T-cell (primary cell): ENCODE data around the gene WDR76. TPM values are rescaled to one million over a fixed set of nuclear protein-coding genes. Genes with fewer than 3 reads are reported as not detected.
"Not testable (repeated sequence)": the region's sequence is repeated elsewhere in the genome, so short reads cannot be mapped to it uniquely, and the experiment has no call there.

Experiments used
- ATAC-seq, 4 experiments: fragments of 200-7000 bp in 3 of 4; fragments of 150-1000 bp in 1 of 4; cut with Tn5 transposase; replicated peaks in 1 of 4; 1 replicate in 3 of 4; 2 replicates in 1 of 4; pipeline ENCODE4 v1.10.0; 2021; ENCODE audit warnings: moderate library complexity in 3 of 4, mild to moderate bottlenecking in 2 of 4, moderate number of reproducible peaks in 1 of 4
- CTCF ChIA-PET, 2 donors: fragments of 300-600 bp; sonication (Branson Sonifier 250); formaldehyde crosslinking; loops; one replicate each; lab custom pipeline; 2022; ENCODE audit warnings: antibody characterized with exemption in 2 of 2; lab: Charles Lee
- POLR2A ChIA-PET, 2 donors: fragments of 300-600 bp; sonication (Branson Sonifier 250); formaldehyde crosslinking; loops; one replicate each; lab custom pipeline; 2022; ENCODE audit warnings: antibody characterized with exemption in 2 of 2; lab: Charles Lee
- DNase-seq, 35 experiments: peaks; one replicate each; pipeline versions ENCODE4 v3.0.0 to v3.0.0-alpha.2; 2013 to 2023
- H3K27ac ChIP-seq: one replicate; pipeline ENCODE4 v1.5.1; 2013; ENCODE audit warnings: low read length
- H3K27me3 ChIP-seq, 2 experiments: replicated peaks in 1 of 2; 1 replicate in 1 of 2; 2 replicates in 1 of 2; pipeline versions ENCODE4 v1.6.1 to v1.7.0; 2013; ENCODE audit warnings: low read length in 1 of 2, mixed read lengths in 1 of 2; ENCODE audit not compliant: control insufficient read depth in 2 of 2, insufficient read depth in 2 of 2; ENCODE audit errors: extremely low read depth in 1 of 2
- H3K36me3 ChIP-seq, 2 donors: 1 replicate in 1 of 2; 2 replicates in 1 of 2; pipeline versions ENCODE4 v1.6.1 to v1.7.0; 2013; ENCODE audit warnings: low read length in 1 of 2; ENCODE audit not compliant: control insufficient read depth in 2 of 2, insufficient read depth in 1 of 2; ENCODE audit errors: extremely low read depth in 1 of 2
- H3K4me1 ChIP-seq, 2 experiments: 1 replicate in 1 of 2; 2 replicates in 1 of 2; pipeline versions ENCODE4 v1.6.1 to v1.7.0; 2013; ENCODE audit warnings: low read length in 2 of 2, mixed read lengths in 1 of 2; ENCODE audit not compliant: insufficient read depth in 2 of 2, control insufficient read depth in 1 of 2; ENCODE audit errors: extremely low read depth in 1 of 2
- H3K4me3 ChIP-seq, 2 donors: 1 replicate in 1 of 2; 2 replicates in 1 of 2; pipeline versions ENCODE4 v1.5.1 to v1.7.0; 2013; ENCODE audit warnings: mild to moderate bottlenecking in 2 of 2, low read length in 1 of 2, moderate library complexity in 1 of 2; ENCODE audit not compliant: control insufficient read depth in 1 of 2; ENCODE audit errors: extremely low read depth in 1 of 2
- H3K9me3 ChIP-seq: 2 replicates; pipeline ENCODE4 v1.7.0; 2013
- H3K27ac Mint-ChIP-seq, 2 donors: one replicate each; pipeline ENCODE4 v1.8.0; 2020 to 2021; ENCODE audit warnings: mild to moderate bottlenecking in 2 of 2, mixed read lengths in 2 of 2
- H3K27me3 Mint-ChIP-seq, 2 donors: one replicate each; pipeline ENCODE4 v1.8.0; 2021 to 2022; ENCODE audit warnings: mixed read lengths in 2 of 2
- H3K36me3 Mint-ChIP-seq: one replicate; pipeline ENCODE4 v1.8.0; 2021; ENCODE audit warnings: mixed read lengths
- H3K4me1 Mint-ChIP-seq, 3 donors: one replicate each; pipeline ENCODE4 v1.8.0; 2020 to 2022; ENCODE audit warnings: mixed read lengths in 3 of 3, mild to moderate bottlenecking in 1 of 3
- H3K4me3 Mint-ChIP-seq, 3 donors: one replicate each; pipeline ENCODE4 v1.8.0; 2020 to 2022; ENCODE audit warnings: mild to moderate bottlenecking in 3 of 3, mixed read lengths in 3 of 3, moderate library complexity in 3 of 3
- H3K9me3 Mint-ChIP-seq, 3 donors: one replicate each; pipeline ENCODE4 v1.8.0; 2020 to 2022; ENCODE audit warnings: mixed read lengths in 3 of 3
- WGBS: methylation state at CpG from one replicate; pipeline ENCODE4 v1.1.5; 2013; ENCODE audit warnings: missing lambda C conversion rate; ENCODE audit not compliant: insufficient coverage; 5-methylcytosine and 5-hydroxymethylcytosine counted together
- total RNA-seq, 35 experiments: library from RNA in 6 of 35; stranded (reverse) in 6 of 35; fragments of 120-200 nt in 1 of 35; gene quantifications; one replicate each; pipeline versions ENCODE4 v1.2.1 to v1.2.4 and lab custom pipeline; 2013 to 2026

WDR76 gene
- total RNA-seq, 5 donors from 2014 or later (not counting 1 experiment from before 2014, with no cell fraction given), result 10.5 to 12.4 (median 11.6) TPM

DNA sequence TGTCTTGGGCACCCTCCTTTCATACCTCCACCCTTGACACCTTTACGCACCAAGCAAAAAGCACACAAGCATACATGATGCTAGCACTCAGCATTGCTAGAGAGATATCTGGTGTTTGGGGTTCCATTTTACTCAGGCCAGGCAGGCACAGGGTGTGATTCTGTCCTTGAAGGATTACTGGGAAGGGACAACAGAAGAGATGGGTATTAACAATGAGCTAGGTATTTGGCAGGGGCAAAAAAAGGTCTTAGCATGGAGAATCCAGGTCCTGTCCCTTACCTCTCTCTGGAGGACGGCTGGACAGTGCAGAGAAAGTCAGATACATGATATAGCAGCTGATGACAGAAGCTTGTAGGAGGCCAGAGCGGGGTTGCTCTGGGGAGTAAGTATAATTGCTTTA, 30.2 kb upstream of the WDR76 start:
- H3K27ac ChIP-seq, result no peak overlapping the region
- H3K4me1 Mint-ChIP-seq, result peaks cover 72 to 79% (median 77%) of the 10 kb centered on the region in 3 donors
- POLR2A ChIA-PET, result interaction anchor here (0.5 to 1.1 kb wide), 2 partner anchors 28 to 1656 kb away, joined by 3 to 5 read pairs; partner anchors contain the start of gene MFAP1 (in 1 of the 2)
- no peaks in the 10 kb centered on the region for H3K9me3 Mint-ChIP-seq
- CTCF ChIA-PET, result interaction anchor here (0.5 to 1.3 kb wide), 5 partner anchors 10 to 1827 kb away, joined by 3 to 5 read pairs (median 4); partner anchors contain the start of genes ELL3 (in 1 of the 2), GOLM2 (in 1 of the 2) and MFAP1 (in 1 of the 2)
- no peaks in the 10 kb centered on the region for H3K27me3 Mint-ChIP-seq
- H3K27ac Mint-ChIP-seq, result peak overlapping the region; percentile 40 to 68
- H3K9me3 ChIP-seq, result no peaks in the 10 kb centered on the region
- H3K27me3 ChIP-seq, result no peaks in the 10 kb centered on the region
- peaks cover 5 to 57% of the 10 kb centered on the region in 2 donors for H3K36me3 ChIP-seq
- H3K36me3 Mint-ChIP-seq, result peaks cover 58% of the 10 kb centered on the region
- DNase-seq (no peak), ATAC-seq (no peak)
- H3K4me1 ChIP-seq, result peaks cover 29 to 53% of the 10 kb centered on the region in 2 experiments
- H3K4me3 Mint-ChIP-seq, result no peak overlapping the region
- no CpG with 5 or more reads among the region's 3 CpGs for WGBS
- no peak overlapping the region for H3K4me3 ChIP-seq

DNA sequence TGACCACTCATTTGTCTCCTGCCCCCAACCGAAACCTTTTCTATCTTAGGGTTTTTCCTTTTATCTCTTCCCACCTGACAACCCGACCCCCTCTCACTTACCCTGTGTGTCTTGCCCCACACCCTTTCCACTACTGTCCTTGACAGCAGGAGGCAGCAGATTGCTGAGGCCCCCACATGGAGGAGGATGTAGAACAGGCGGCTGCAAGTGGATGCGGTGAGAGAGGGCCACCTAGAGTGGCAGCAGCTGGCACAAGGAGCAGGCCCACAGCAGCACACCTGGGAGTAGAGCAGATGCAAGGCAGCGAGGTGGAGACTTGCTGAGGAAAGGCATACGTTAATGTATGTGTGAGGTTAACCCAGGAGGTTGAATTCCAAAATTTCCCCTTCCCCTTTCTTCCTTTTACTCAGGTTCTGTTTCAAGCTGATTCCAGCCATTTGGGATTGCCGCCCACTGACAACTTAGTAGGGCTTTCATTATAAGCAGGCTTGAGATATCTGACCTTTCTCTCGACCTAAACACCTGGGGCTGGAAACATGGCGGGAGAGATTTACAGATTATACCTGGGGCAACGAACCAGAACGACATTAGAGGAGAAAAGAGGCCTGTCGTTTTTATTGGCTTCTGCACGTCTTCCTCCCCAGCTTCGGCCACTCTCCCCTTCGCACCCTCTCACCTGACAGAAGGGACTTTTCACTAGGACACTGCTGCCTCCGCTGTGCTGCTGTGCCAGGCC, 27.4 kb upstream of the WDR76 start:
- no peaks in the 10 kb centered on the region for H3K27me3 Mint-ChIP-seq
- ChIA-PET POLR2A (no interaction called here), CTCF (interaction anchor here in 1 of 2 donors (0.6 kb wide), 1 partner anchor 9 kb away, joined by 5 read pairs; no protein-coding TSS in a partner anchor)
- peaks cover 60 to 66% (median 64%) of the 10 kb centered on the region in 3 donors for H3K4me1 Mint-ChIP-seq
- no peaks in the 10 kb centered on the region for H3K9me3 ChIP-seq
- H3K36me3 ChIP-seq, result peaks cover 5 to 61% of the 10 kb centered on the region in 2 donors
- H3K27me3 ChIP-seq, result no peaks in the 10 kb centered on the region
- no peaks in the 10 kb centered on the region for H3K9me3 Mint-ChIP-seq
- H3K27ac ChIP-seq, result peak overlapping the region; percentile 77
- no peak overlapping the region for H3K4me3 ChIP-seq
- peaks cover 15 to 35% of the 10 kb centered on the region in 2 experiments for H3K4me1 ChIP-seq
- peaks cover 51% of the 10 kb centered on the region for H3K36me3 Mint-ChIP-seq
- WGBS, result 98% methylated on average over 12 of the region's 16 CpGs
- peak overlapping the region; percentile 98 for H3K27ac Mint-ChIP-seq
- ATAC-seq (no peak), DNase-seq (no peak)
- H3K4me3 Mint-ChIP-seq, result peak overlapping the region in 2 of 3 donors; percentile 9 to 97

DNA sequence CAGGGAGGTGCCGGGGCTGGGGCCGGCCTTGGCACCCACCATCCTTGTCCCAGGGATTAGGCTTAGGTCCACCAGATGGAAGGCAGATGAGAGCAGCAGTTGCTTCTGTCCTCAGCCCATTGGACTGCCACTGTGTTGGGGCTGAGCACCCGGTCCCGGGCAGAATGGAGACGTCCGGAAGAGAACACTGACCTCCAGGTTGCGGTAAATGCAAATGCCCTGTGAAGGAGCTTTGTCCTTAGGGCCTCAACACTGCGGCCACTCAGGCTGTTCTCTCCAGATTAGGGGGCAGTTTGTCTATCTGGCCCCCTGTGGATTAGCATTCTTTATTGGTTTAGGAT, 26.9 kb upstream of the WDR76 start, which contains the start of gene SERINC4:
TSS of gene SERINC4 (minus strand) at position 276 of the 341 bp plus-strand sequence. CDS start at position 42, 234 bp downstream.
- H3K27me3 Mint-ChIP-seq, result no peaks in the 10 kb centered on the region
- peak within 1 kb of the TSS; percentile 77 for H3K27ac ChIP-seq
- H3K27ac Mint-ChIP-seq, result peak within 1 kb of the TSS; percentile 98
- ChIA-PET POLR2A (interaction anchor here in 1 of 2 donors (1.2 kb wide), 2 partner anchors 22 to 25 kb away, joined by 4 to 11 read pairs; partner anchors contain the start of gene MFAP1), CTCF (interaction anchor here (0.6 to 1.4 kb wide), 2 partner anchors 10 to 25 kb away, joined by 5 read pairs; partner anchors contain the start of gene MFAP1 (in 1 of the 2))
- ATAC-seq, result no peak
- H3K4me3 Mint-ChIP-seq, result peak within 1 kb of the TSS; percentile 97 to 99 (median 99)
- H3K9me3 ChIP-seq, result no peaks in the 10 kb centered on the region
- no peaks in the 10 kb centered on the region for H3K9me3 Mint-ChIP-seq
- peaks cover 55 to 60% (median 59%) of the 10 kb centered on the region in 3 donors for H3K4me1 Mint-ChIP-seq
- no peak for DNase-seq
- H3K36me3 ChIP-seq, result peaks cover 7 to 61% of the 10 kb centered on the region in 2 donors
- H3K36me3 Mint-ChIP-seq, result peaks cover 49% of the 10 kb centered on the region
- no peaks in the 10 kb centered on the region for H3K27me3 ChIP-seq
- H3K4me1 ChIP-seq, result peaks cover 15 to 29% of the 10 kb centered on the region in 2 experiments
- 98% methylated on average over 8 of the region's 8 CpGs for WGBS
- peak within 1 kb of the TSS; percentile 80 to 90 for H3K4me3 ChIP-seq

DNA sequence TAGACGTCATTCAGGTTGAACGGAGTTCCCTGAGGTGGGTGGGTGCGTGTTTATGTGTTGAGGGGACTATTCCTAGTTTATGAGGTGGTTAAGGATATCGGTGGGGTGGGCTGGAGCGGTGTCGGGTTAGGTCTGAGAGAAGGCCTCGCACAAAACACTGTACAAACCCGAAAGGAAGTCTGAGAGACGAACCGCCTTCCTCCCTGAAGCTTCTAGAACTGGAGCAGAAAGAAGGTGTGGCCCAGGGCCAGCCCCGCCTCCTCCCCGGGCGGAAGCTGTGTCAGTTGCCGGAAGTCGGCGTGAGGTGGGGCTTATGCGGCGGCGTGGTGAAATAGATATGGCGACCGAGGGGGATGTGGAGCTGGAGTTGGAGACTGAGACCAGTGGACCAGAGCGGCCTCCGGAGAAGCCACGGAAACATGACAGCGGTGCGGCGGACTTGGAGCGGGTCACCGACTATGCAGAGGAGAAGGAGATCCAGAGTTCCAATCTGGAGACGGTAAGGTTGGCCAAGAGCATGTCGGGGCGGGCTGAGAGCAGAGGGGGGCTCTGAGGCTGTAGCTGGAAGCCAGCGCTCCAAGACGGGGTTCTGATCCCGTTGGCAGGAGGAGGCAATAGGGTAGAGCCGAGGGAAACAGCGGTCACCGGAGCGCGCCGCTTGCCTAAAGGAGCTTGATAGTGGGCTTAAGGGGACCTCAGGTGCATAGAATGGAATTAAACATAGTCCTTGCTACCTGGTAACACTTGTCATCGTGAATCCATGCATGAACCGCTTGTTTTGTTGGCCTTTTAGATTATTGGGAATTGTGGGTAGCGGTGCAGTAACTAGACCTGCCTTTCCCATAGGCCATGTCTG, 26.3 kb upstream of the WDR76 start, which contains the start of gene HYPK:
TSS of gene HYPK (plus strand) at position 314 of the 856 bp plus-strand sequence. CDS start at position 338, 24 bp downstream.
- Mint-ChIP-seq H3K9me3 (no peaks in the 10 kb centered on the region), H3K27me3 (no peaks in the 10 kb centered on the region), H3K4me1 (peaks cover 49 to 54% (median 53%) of the 10 kb centered on the region in 3 donors), H3K27ac (peak within 1 kb of the TSS; percentile 98), H3K36me3 (peaks cover 49% of the 10 kb centered on the region), H3K4me3 (peak within 1 kb of the TSS; percentile 97 to 99 (median 99))
- ATAC-seq (peak; percentile 96 to 99 (median 98)), DNase-seq (peak; percentile 84 to 95 (median 92))
- Histone ChIP-seq H3K4me3 (peak within 1 kb of the TSS; percentile 80 to 90), H3K27me3 (no peaks in the 10 kb centered on the region), H3K27ac (peak within 1 kb of the TSS; percentile 77), H3K9me3 (no peaks in the 10 kb centered on the region), H3K36me3 (peaks cover 7 to 61% of the 10 kb centered on the region in 2 donors), H3K4me1 (peaks cover 15 to 23% of the 10 kb centered on the region in 2 experiments)
- WGBS, result 7% methylated on average over 42 of the region's 44 CpGs
- CTCF ChIA-PET, result interaction anchor here (0.6 to 1.4 kb wide), 4 partner anchors 10 to 55 kb away, joined by 3 to 5 read pairs (median 5); partner anchors contain the start of genes ELL3 (in 1 of the 2), MFAP1 (in 1 of the 2) and PDIA3 (in 1 of the 2)
- POLR2A ChIA-PET, result interaction anchor here (0.6 to 1.2 kb wide), 6 partner anchors 21 to 627 kb away, joined by 3 to 11 read pairs (median 4); partner anchors contain the start of genes MFAP1 (in 2 of the 2) and CTDSPL2 (in 1 of the 2)

DNA sequence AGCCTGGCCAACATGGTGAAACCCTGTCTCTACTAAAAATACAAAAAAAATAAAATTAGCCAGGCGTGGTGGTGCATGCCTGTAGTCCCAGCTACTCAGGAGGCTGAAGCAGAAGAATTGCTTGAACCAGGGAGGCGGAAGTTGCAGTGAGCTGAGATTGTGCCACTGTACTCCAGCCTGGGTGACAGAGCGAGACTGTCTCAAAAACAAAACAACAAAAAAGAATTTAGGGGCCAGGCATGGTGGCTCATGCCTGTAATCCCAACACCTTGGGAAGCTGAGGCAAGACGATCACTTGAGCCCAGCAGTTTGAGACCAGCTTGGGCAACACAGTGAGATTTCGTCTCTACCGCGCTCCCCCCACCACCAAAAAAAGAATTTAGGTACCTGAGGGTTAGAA, 24.1 kb upstream of the WDR76 start:
- ATAC-seq, H3K9me3 Mint-ChIP-seq, H3K27me3 Mint-ChIP-seq, H3K27me3 ChIP-seq, CTCF ChIA-PET, POLR2A ChIA-PET, H3K4me3 ChIP-seq, H3K27ac Mint-ChIP-seq, H3K9me3 ChIP-seq, DNase-seq, H3K27ac ChIP-seq, H3K4me3 Mint-ChIP-seq: not testable (repeated sequence)
- WGBS, result 97% methylated on average over 3 of the region's 7 CpGs
- peaks cover 6 to 62% of the 10 kb centered on the region in 2 donors for H3K36me3 ChIP-seq
- peaks cover 33 to 38% (median 38%) of the 10 kb centered on the region in 3 donors for H3K4me1 Mint-ChIP-seq
- peaks cover 12 to 23% of the 10 kb centered on the region in 2 experiments for H3K4me1 ChIP-seq
- peaks cover 51% of the 10 kb centered on the region for H3K36me3 Mint-ChIP-seq
